Measurements from ENCODE around the gene FGF11. TPM values are rescaled to one million over a fixed set of nuclear protein-coding genes. Genes with fewer than 3 reads are reported as not detected.

The FGF11 gene
- total and polyA plus RNA-seq, 2 of the 13 experiments (the other 11 are each of a cell fraction or from before 2014, with no cell fraction given): 0.20 to 7.6 TPM

DNA sequence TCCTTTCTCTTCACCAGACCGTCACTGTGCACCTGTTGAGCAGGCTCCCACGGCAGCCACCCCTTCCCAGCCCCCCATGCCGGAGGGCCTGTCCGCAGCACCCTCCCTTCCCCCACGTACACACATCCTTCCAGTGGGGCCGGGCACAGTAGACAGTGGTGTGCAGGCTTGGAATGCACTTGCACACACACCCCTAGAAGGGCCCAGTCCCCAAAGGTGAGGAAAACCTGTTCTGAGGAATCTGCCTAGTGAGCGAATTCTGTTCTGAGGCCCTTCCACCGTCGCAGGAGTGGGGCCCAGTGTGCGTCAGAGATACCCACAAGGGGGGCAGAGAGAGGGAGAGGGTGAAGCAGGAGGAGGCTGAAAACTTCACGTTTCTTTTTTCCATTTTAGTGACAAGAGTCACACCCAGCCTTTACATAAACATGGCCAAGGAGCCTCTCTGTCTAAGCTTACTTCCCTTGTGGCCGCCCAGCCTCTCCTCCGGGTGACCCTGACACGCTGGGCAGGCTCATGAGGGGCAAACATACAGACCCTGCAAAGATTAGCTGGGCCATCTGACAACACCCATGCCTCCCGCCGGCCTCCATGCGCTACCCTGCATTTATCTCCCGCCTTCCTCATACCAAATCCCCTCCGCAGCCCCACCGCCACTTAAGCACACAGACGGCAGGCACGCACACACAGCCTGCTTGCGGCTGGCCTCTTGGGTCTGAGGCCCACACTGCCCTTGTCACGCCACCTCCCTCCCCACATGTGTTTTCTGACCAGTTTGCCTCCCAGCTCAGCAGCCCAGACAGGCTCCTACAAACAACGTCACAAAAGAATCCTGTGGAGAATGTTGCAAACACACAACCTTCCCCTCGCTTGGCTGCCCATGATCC lies 38.3 kb downstream of the FGF11 start (continued):
- no peak for TF ChIP-seq ASH2L (IDR thresholded peaks at IDR 0.05; ENCODE audit: insufficient read length, low read depth, low read length)
- no peak for TF ChIP-seq ZSCAN22 (CRISPR knock-in tag; IDR thresholded peaks at IDR 0.05)
- no peak for TF ChIP-seq E2F2 (CRISPR knock-in tag; IDR thresholded peaks at IDR 0.05; ENCODE audit: borderline replicate concordance)
- 0 out of 2 replicates have a peak, but pooled peaks have one; percentile 10 for TF ChIP-seq RXRB (CRISPR knock-in tag; IDR thresholded peaks at IDR 0.05; ENCODE audit: borderline replicate concordance)
- no peak for TF ChIP-seq HNRNPL (IDR thresholded peaks at IDR 0.05; ENCODE audit: low read depth, low read length)
- no peak for TF ChIP-seq ZNF619 (CRISPR knock-in tag; IDR thresholded peaks at IDR 0.05)
- no peak for TF ChIP-seq ZFP37 (CRISPR knock-in tag; IDR thresholded peaks at IDR 0.05; ENCODE audit: borderline replicate concordance)
- TF ChIP-seq MAFK (conservative IDR thresholded peaks at IDR 0.05 in 1 of 2, IDR thresholded peaks at IDR 0.05 in 1 of 2; ENCODE audit: low read length in 2 of 2): peak; percentile 31 to 33; a peak in 2 of 4 replicates
- TF ChIP-seq FOXA1 (IDR thresholded peaks at IDR 0.05): no peak
- TF ChIP-seq FOXA1 (CRISPR knock-in tag; IDR thresholded peaks at IDR 0.05): no peak
- TF ChIP-seq HHEX (CRISPR knock-in tag; IDR thresholded peaks at IDR 0.05): no peak
- no peak for TF ChIP-seq MTF1 (CRISPR knock-in tag; IDR thresholded peaks at IDR 0.05)
- 0 out of 2 replicates have a peak, but pooled peaks have one; percentile 21 for TF ChIP-seq HDAC1 (CRISPR knock-in tag; IDR thresholded peaks at IDR 0.05)
- TF ChIP-seq, protein P1, sequence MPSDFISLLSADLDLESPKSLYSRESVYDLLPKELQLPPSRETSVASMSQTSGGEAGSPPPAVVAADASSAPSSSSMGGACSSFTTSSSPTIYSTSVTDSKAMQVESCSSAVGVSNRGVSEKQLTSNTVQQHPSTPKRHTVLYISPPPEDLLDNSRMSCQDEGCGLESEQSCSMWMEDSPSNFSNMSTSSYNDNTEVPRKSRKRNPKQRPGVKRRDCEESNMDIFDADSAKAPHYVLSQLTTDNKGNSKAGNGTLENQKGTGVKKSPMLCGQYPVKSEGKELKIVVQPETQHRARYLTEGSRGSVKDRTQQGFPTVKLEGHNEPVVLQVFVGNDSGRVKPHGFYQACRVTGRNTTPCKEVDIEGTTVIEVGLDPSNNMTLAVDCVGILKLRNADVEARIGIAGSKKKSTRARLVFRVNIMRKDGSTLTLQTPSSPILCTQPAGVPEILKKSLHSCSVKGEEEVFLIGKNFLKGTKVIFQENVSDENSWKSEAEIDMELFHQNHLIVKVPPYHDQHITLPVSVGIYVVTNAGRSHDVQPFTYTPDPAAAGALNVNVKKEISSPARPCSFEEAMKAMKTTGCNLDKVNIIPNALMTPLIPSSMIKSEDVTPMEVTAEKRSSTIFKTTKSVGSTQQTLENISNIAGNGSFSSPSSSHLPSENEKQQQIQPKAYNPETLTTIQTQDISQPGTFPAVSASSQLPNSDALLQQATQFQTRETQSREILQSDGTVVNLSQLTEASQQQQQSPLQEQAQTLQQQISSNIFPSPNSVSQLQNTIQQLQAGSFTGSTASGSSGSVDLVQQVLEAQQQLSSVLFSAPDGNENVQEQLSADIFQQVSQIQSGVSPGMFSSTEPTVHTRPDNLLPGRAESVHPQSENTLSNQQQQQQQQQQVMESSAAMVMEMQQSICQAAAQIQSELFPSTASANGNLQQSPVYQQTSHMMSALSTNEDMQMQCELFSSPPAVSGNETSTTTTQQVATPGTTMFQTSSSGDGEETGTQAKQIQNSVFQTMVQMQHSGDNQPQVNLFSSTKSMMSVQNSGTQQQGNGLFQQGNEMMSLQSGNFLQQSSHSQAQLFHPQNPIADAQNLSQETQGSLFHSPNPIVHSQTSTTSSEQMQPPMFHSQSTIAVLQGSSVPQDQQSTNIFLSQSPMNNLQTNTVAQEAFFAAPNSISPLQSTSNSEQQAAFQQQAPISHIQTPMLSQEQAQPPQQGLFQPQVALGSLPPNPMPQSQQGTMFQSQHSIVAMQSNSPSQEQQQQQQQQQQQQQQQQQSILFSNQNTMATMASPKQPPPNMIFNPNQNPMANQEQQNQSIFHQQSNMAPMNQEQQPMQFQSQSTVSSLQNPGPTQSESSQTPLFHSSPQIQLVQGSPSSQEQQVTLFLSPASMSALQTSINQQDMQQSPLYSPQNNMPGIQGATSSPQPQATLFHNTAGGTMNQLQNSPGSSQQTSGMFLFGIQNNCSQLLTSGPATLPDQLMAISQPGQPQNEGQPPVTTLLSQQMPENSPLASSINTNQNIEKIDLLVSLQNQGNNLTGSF (CRISPR knock-in tag; IDR thresholded peaks at IDR 0.05): no peak
- TF ChIP-seq ARHGAP35 (CRISPR knock-in tag; IDR thresholded peaks at IDR 0.05; ENCODE audit: borderline replicate concordance): no peak
- TF ChIP-seq ZNF256 (CRISPR knock-in tag; conservative IDR thresholded peaks at IDR 0.05): no peak
- no peak for TF ChIP-seq ZNF552 (CRISPR knock-in tag; IDR thresholded peaks at IDR 0.05; ENCODE audit: borderline replicate concordance)
- no peak for TF ChIP-seq SMYD3 (CRISPR knock-in tag; IDR thresholded peaks at IDR 0.05)
- TF ChIP-seq, protein P2, sequence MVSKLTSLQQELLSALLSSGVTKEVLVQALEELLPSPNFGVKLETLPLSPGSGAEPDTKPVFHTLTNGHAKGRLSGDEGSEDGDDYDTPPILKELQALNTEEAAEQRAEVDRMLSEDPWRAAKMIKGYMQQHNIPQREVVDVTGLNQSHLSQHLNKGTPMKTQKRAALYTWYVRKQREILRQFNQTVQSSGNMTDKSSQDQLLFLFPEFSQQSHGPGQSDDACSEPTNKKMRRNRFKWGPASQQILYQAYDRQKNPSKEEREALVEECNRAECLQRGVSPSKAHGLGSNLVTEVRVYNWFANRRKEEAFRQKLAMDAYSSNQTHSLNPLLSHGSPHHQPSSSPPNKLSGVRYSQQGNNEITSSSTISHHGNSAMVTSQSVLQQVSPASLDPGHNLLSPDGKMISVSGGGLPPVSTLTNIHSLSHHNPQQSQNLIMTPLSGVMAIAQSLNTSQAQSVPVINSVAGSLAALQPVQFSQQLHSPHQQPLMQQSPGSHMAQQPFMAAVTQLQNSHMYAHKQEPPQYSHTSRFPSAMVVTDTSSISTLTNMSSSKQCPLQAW (CRISPR knock-in tag; IDR thresholded peaks at IDR 0.05): no peak
- TF ChIP-seq PATZ1 (CRISPR knock-in tag; IDR thresholded peaks at IDR 0.05): peak; percentile 41

Data from HepG2 (cell line).